Measurements from ENCODE around the gene TSTD2.
A peak's percentile ranks its signal among the peaks of the same experiment; 100 is the strongest.
"Not testable (repeated sequence)": the region's sequence is repeated elsewhere in the genome, so short reads cannot be mapped to it uniquely, and the experiment has no call there.

The TSTD2 gene

GRCh38 chr9:97632248-97632984, 752 bp downstream of the TSTD2 start:
- peak overlapping the region; percentile 98 for H3K4me3 ChIP-seq (ENCODE audit: low read length)
- TF ChIP-seq CTCF (conservative IDR thresholded peaks at IDR 0.05; ENCODE audit: low read depth, low read length), result no peak
- DNase-seq (ENCODE audit: low read depth), result peak; percentile 51

GRCh38 chr9:97630591-97630990, 2.6 kb downstream of the TSTD2 start:
- no peak for DNase-seq (ENCODE audit: low read depth)
- no peak for TF ChIP-seq CTCF (conservative IDR thresholded peaks at IDR 0.05; ENCODE audit: low read depth, low read length)
- no peak overlapping the region for H3K4me3 ChIP-seq (ENCODE audit: low read length)

DNA sequence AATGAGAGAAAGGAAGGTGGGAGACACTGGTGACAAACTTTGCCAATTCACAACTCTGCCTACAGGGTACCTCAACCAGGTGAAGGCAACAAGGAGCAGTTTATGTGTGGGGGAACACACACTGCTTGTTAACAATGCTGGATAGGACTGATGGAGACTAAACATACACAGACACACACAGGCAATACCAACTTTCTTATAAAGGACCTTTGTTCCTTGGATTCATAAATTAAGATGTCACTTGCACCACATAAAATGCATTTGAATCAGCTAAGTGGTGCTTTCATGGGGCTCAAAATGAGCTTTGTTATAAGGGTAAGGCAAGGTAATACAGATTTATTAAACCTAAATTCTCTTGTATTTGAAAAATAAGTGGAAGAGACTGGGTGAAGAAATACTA, 4.0 kb downstream of the TSTD2 start:
- no peak overlapping the region for H3K4me3 ChIP-seq (ENCODE audit: low read length)
- TF ChIP-seq CTCF (conservative IDR thresholded peaks at IDR 0.05; ENCODE audit: low read depth, low read length), result no peak
- no peak for DNase-seq (ENCODE audit: low read depth)

GRCh38 chr9:97628668-97629067, 4.5 kb downstream of the TSTD2 start:
- TF ChIP-seq CTCF (conservative IDR thresholded peaks at IDR 0.05; ENCODE audit: low read depth, low read length), result no peak
- no peak for DNase-seq (ENCODE audit: low read depth)
- H3K4me3 ChIP-seq (ENCODE audit: low read length), result no peak overlapping the region

DNA sequence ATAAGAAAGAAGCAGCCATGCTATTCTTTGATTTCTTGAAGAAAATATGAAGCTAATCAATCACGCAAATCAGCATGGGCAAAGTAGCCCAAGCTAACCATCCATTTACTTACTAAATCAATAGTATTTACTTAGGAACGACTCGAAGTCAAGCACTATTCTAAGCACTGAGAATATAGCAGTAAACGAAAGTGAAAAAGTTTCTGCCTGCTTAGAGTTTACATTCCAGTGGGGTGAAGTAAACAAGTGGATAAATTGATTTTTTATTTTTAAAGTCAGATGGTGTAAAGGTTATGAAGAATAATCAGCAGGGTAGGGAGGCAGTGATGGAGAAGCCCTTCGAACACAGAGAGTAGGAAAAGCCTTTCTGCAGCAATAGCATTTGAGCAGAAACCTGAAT, 5.5 kb downstream of the TSTD2 start:
- DNase-seq (ENCODE audit: low read depth), result no peak
- no peak overlapping the region for H3K4me3 ChIP-seq (ENCODE audit: low read length)
- no peak for TF ChIP-seq CTCF (conservative IDR thresholded peaks at IDR 0.05; ENCODE audit: low read depth, low read length)

- no peak for DNase-seq (ENCODE audit: low read depth)
- TF ChIP-seq CTCF (conservative IDR thresholded peaks at IDR 0.05; ENCODE audit: low read depth, low read length), result no peak
- H3K4me3 ChIP-seq (ENCODE audit: low read length), result no peak overlapping the region
Observed at GRCh38 chr9:97625620-97626019, 7.5 kb downstream of the TSTD2 start.

DNA sequence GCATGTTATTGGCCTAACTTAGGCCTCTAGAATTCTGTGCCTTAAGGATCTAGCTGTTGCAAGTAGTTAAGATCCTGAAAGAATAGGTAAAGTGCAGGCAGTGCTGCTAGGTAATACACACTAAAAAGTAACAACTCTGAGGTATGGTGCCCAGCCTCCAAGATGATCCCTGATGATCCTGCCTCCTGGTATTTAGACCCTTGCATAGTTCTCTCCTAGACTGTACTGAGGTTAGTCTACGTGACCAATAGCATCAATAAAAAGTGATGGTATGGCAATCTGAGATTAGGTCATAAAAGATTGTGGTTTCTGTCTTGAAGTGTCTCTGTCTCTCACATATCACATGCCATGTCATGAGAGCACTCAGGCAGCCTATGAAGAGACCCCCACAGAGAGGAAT, 9.2 kb downstream of the TSTD2 start:
- TF ChIP-seq CTCF (conservative IDR thresholded peaks at IDR 0.05; ENCODE audit: low read depth, low read length), result no peak
- H3K4me3 ChIP-seq (ENCODE audit: low read length), result no peak overlapping the region
- no peak for DNase-seq (ENCODE audit: low read depth)

GRCh38 chr9:97622483-97622882, 10.7 kb downstream of the TSTD2 start:
- DNase-seq (ENCODE audit: low read depth); H3K4me3 ChIP-seq (ENCODE audit: low read length): not testable (repeated sequence)

- H3K4me3 ChIP-seq (ENCODE audit: low read length); DNase-seq (ENCODE audit: low read depth): not testable (repeated sequence)
Observed at GRCh38 chr9:97620063-97620462, 13.1 kb downstream of the TSTD2 start.
